ENCODE measurements around the gene GPBP1.
"Not testable (repeated sequence)": the region's sequence is repeated elsewhere in the genome, so short reads cannot be mapped to it uniquely, and the experiment has no call there.

The GPBP1 gene

DNA sequence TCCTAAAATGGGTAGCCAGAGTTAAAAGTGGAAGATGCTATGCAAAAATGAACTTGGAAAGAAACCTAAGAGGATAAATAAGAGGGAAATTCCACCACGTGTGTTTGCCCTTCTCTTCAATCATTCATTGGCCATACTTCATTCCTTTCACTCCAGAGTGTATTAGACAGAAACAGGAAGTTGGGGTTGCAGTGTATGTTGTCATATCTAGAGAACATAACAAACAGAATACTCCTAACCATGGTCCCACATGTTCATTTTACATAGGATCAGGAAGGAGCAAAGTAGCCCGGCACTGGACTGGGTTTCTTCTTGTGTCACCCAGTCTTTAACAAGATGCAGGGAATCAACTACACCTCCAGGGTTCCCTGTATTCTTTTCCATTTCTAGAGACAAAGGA is 7.6 kb upstream of the GPBP1 start:
- no peak for DNase-seq
- TF ChIP-seq, protein P1, sequence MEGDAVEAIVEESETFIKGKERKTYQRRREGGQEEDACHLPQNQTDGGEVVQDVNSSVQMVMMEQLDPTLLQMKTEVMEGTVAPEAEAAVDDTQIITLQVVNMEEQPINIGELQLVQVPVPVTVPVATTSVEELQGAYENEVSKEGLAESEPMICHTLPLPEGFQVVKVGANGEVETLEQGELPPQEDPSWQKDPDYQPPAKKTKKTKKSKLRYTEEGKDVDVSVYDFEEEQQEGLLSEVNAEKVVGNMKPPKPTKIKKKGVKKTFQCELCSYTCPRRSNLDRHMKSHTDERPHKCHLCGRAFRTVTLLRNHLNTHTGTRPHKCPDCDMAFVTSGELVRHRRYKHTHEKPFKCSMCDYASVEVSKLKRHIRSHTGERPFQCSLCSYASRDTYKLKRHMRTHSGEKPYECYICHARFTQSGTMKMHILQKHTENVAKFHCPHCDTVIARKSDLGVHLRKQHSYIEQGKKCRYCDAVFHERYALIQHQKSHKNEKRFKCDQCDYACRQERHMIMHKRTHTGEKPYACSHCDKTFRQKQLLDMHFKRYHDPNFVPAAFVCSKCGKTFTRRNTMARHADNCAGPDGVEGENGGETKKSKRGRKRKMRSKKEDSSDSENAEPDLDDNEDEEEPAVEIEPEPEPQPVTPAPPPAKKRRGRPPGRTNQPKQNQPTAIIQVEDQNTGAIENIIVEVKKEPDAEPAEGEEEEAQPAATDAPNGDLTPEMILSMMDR (IDR thresholded peaks at IDR 0.05; ENCODE audit: low read depth, low read length, missing control alignments): no peak
- no peak overlapping the region for H3K4me3 ChIP-seq (ENCODE audit: low read depth, low read length)
- H3K36me3 ChIP-seq (replicated peaks): no peaks in the 10 kb centered on the region
- no peaks in the 10 kb centered on the region for H3K27me3 ChIP-seq (replicated peaks)
- in situ Hi-C loops (cut with HindIII; ENCODE audit: low pct_ligation_motif_present, low sequenced_read_pairs): no loop called here
- H3K27ac ChIP-seq: no peak overlapping the region

DNA sequence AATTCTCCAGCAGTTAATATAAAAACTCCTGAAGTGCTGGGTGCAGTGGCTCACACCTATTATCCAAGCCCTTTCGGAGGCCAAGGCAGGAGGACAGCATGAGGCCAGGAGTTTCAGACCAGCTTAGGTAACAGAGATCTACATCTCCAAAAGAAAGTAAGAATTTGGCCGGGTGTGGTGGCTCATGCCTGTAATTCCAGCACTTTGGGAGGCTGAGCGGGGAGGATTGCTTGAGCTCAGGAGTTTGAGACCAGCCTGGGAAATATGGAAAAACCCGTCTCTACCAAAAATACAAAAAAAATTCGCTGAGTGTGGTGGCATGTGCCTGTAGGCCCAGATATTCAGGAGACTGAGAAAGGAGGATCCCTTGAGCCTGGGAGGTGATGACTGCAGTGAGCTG is 6.7 kb upstream of the GPBP1 start:
- Histone ChIP-seq H3K36me3 (replicated peaks) (no peaks in the 10 kb centered on the region), H3K27ac (no peak overlapping the region), H3K4me3 (ENCODE audit: low read depth, low read length) (no peak overlapping the region), H3K27me3 (replicated peaks) (no peaks in the 10 kb centered on the region)
- in situ Hi-C loops (cut with HindIII; ENCODE audit: low pct_ligation_motif_present, low sequenced_read_pairs): no loop called here
- DNase-seq: no peak
- TF ChIP-seq, protein P1 (IDR thresholded peaks at IDR 0.05; ENCODE audit: low read depth, low read length, missing control alignments): no peak

- DNase-seq; H3K27me3 ChIP-seq (replicated peaks); H3K27ac ChIP-seq; H3K36me3 ChIP-seq (replicated peaks); H3K4me3 ChIP-seq (ENCODE audit: low read depth, low read length); in situ Hi-C loops (cut with HindIII; ENCODE audit: low pct_ligation_motif_present, low sequenced_read_pairs): not testable (repeated sequence)
Measured at GRCh38 chr5:57170116-57170515, 3.7 kb upstream of the GPBP1 start.

- peak overlapping the region; percentile 97 for H3K4me3 ChIP-seq (ENCODE audit: low read depth, low read length)
- DNase-seq: no peak
- H3K27ac ChIP-seq: peak overlapping the region; percentile 99
- TF ChIP-seq, protein P1 (IDR thresholded peaks at IDR 0.05; ENCODE audit: low read depth, low read length, missing control alignments): no peak
- in situ Hi-C loops (cut with HindIII; ENCODE audit: low pct_ligation_motif_present, low sequenced_read_pairs): no loop called here
- H3K27me3 ChIP-seq (replicated peaks): no peaks in the 10 kb centered on the region
- peaks cover 3% of the 10 kb centered on the region for H3K36me3 ChIP-seq (replicated peaks)
Measured at GRCh38 chr5:57171816-57172465, 1.9 kb upstream of the GPBP1 start.

DNA sequence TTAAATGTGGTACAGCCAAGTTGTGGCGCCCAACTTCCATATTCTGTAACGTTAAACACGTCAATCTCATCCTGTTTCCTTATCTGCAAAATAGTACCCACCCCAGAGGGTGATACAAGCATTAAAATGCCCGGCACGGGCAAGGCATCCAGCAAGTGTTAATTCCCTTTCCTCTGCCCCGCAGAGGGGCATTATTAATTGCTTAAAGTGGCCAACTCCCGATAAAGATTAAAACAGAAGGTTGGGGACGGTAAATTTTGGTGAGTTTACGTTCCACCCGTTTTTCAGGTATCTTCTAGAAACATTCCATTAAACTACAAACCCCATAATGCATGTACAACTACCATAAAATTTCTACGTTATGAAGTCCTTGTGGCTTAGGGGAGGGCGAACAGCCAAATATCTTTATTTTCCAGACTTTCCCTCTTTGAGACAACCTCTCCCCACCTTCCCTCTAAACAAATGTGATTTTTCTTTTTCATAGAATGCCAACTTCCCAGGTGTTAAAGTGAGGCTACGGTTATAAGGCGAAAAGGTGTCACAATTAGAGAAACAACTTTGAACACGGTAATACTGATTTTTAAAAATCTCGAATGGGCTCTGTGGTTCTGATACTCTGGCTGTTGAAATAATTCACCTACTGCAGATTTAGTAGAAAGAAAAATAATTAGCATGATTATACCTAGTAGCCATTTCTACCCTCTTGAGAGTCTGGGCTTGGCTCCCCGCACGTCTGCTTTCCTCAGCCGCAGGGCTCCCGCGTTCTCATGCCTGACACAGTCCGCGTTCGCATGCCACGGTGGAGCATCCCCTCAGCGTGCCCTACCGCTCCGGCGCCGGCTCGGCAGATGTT is 1.2 kb upstream of the GPBP1 start:
- Histone ChIP-seq H3K27ac (peak overlapping the region; percentile 99), H3K4me3 (ENCODE audit: low read depth, low read length) (peak overlapping the region; percentile 97), H3K36me3 (replicated peaks) (peaks cover 3% of the 10 kb centered on the region), H3K27me3 (replicated peaks) (no peaks in the 10 kb centered on the region)
- no peak for DNase-seq
- TF ChIP-seq, protein P1 (IDR thresholded peaks at IDR 0.05; ENCODE audit: low read depth, low read length, missing control alignments): no peak
- in situ Hi-C loops (cut with HindIII; ENCODE audit: low pct_ligation_motif_present, low sequenced_read_pairs): no loop called here

DNA sequence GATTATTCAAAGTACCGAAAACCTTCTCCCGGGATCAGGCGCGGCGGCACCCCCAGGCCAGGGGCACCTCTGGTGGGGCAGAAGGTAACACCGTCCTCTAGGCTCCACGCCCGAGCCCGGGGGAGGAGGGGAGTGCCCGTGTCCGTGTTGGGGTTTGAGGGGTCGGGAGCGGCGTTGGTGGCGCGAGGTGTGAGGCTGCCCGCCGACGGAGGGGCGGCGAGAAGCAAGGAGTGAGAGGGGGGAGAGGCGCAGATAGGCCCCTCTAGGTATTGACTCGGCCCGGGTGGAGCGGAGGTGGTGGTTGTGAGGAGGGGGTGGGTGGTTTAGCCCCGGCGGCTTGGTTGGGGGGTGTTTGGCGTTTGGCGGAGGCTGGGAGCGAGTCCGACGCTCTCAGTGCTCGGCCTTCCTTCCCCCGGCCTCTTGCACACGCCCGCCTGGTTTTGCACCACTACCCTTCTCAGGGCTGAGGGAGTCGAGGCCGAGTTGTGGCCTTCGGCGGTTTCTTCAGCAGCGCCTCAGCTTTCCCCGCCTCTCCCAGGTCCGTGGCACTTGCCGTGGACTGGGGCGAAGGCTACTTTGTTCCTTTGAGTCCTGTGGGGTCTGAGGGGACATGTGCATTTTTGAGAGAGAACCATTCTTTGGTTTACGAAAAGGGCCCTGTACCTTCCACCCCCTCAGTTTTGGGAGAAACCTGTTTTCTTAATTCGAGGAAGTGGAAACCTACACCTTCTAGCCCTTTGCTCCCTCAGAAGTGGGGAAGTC is 450 bp downstream of the GPBP1 start:
- Histone ChIP-seq H3K36me3 (replicated peaks) (peaks cover 3% of the 10 kb centered on the region), H3K4me3 (ENCODE audit: low read depth, low read length) (peak overlapping the region; percentile 97), H3K27ac (peak overlapping the region; percentile 99), H3K27me3 (replicated peaks) (no peaks in the 10 kb centered on the region)
- no peak for DNase-seq
- TF ChIP-seq, protein P1 (IDR thresholded peaks at IDR 0.05; ENCODE audit: low read depth, low read length, missing control alignments): no peak
- in situ Hi-C loops (cut with HindIII; ENCODE audit: low pct_ligation_motif_present, low sequenced_read_pairs): no loop called here

Measured in brain microvascular endothelial cell (primary cell).